ENCODE results near the gene ATP9A. TPM values are rescaled to one million over a fixed set of nuclear protein-coding genes. Genes with fewer than 3 reads are reported as not detected.

ATP9A gene
- total and polyA plus RNA-seq, 2 of the 4 experiments (the other 2 are of a cell fraction): 10.6 to 22.4 TPM

GRCh38 chr20:51802170-51802751, 34.1 kb upstream of the ATP9A start, which contains the start of gene SALL4:
Gene SALL4 (minus strand): TSS chr20:51802521. CDS start chr20:51802408, 113 bp downstream.
- H3K9me1 ChIP-seq (ENCODE audit: insufficient read depth, low read length): no peaks in the 10 kb centered on the region
- H3K56ac ChIP-seq (ENCODE audit: extremely low read depth, insufficient read depth, low read length): no peak within 1 kb of the TSS
- no peak within 1 kb of the TSS for H2BK20ac ChIP-seq (ENCODE audit: low read depth, low read length)
- H3K9ac ChIP-seq (ENCODE audit: low read depth, low read length): no peak within 1 kb of the TSS
- H3K79me1 ChIP-seq (ENCODE audit: low read depth in 1 of 2, low read length in 2 of 2): no peaks in the 10 kb centered on the region
- BruUV-seq (replicated peaks): no TSS peak
- H3K4me3 ChIP-seq (ENCODE audit: insufficient read depth, low read depth, low read length): peak within 1 kb of the TSS; percentile 40
- dilution Hi-C loops (cut with HindIII; ENCODE audit: low sequenced_read_pairs, unreplicated experiment): no loop called here
- ChIA-PET CTCF (no interaction called here), POLR2A (ENCODE audit: unreplicated experiment) (no interaction called here)
- no peak within 1 kb of the TSS for H4K5ac ChIP-seq (ENCODE audit: low read depth, low read length)
- H4K8ac ChIP-seq (ENCODE audit: low read depth in 2 of 2, low read length in 2 of 2): 0 out of 4 replicates have a peak within 1 kb of the TSS, but pooled peaks of 1 of the 2 experiments have one; percentile 58
- no peak within 1 kb of the TSS for H4K91ac ChIP-seq (ENCODE audit: insufficient read depth, low read depth, low read length)
- peak within 1 kb of the TSS; percentile 1; the same call in 1 of the 2 replicates for H2BK120ac ChIP-seq (ENCODE audit: low read depth, low read length)
- in situ Hi-C loops (cut with MboI; ENCODE audit: low sequenced_read_pairs): loop anchor here (10.0 kb wide), 1 partner anchor 283 kb away; no protein-coding TSS in a partner anchor
- H2AK9ac ChIP-seq (replicated peaks; ENCODE audit: low read depth, low read length, poor library complexity): no peak within 1 kb of the TSS
- no peak within 1 kb of the TSS for H3K27ac ChIP-seq (ENCODE audit: insufficient read depth, low read length)
- H3K4me2 ChIP-seq (ENCODE audit: low read depth, low read length): peak within 1 kb of the TSS; percentile 67
- ATAC-seq (ENCODE audit: low read depth): no peak
- WGBS, 2 experiments (ENCODE audit: extremely low coverage in 2 of 2, insufficient read length in 1 of 2): 28% methylated on average over 11 of the region's 44 CpGs; no CpG with 5 or more reads in 1 of the 2 experiments
- H3K27me3 ChIP-seq (ENCODE audit: control insufficient read depth, insufficient read depth, low read length): peaks cover 25% of the 10 kb centered on the region
- no peak for TF ChIP-seq ELK1 (IDR thresholded peaks at IDR 0.05; ENCODE audit: borderline replicate concordance, low read depth, low read length)
- no peak for TF ChIP-seq MXI1 (IDR thresholded peaks at IDR 0.05; ENCODE audit: borderline replicate concordance, low read depth, low read length)
- TF ChIP-seq CTCF (conservative IDR thresholded peaks at IDR 0.05; ENCODE audit: low read depth, low read length): no peak
- TF ChIP-seq MAFK (IDR thresholded peaks at IDR 0.05; ENCODE audit: low read depth, low read length): no peak
- intact Hi-C loops (cut with micrococcal nuclease): loop anchor here (10.0 kb wide), 1 partner anchor 163 kb away; no protein-coding TSS in a partner anchor
- no peak for DNase-seq
- no peak within 1 kb of the TSS for H2AK5ac ChIP-seq (ENCODE audit: low read depth, low read length)
- H4K20me1 ChIP-seq (ENCODE audit: insufficient read depth, low read length): no peaks in the 10 kb centered on the region
- no peak within 1 kb of the TSS for H3K14ac ChIP-seq (replicated peaks; ENCODE audit: low read depth, low read length)
- no peak within 1 kb of the TSS; the same call in 2 of the 3 replicates for H2BK15ac ChIP-seq (ENCODE audit: low read depth, low read length)
- peaks cover 5% of the 10 kb centered on the region; the same call in 1 of the 2 replicates for H3K4me1 ChIP-seq (ENCODE audit: control insufficient read depth, insufficient read depth, low read length)
- H2BK5ac ChIP-seq (ENCODE audit: low read depth, low read length, poor library complexity, severe bottlenecking): no peak within 1 kb of the TSS
- H3K9me3 ChIP-seq (ENCODE audit: control insufficient read depth, insufficient read depth, low read length): no peaks in the 10 kb centered on the region
- H3K36me3 ChIP-seq (ENCODE audit: control insufficient read depth, insufficient read depth, low read length): no peaks in the 10 kb centered on the region
- no peak within 1 kb of the TSS for H3K18ac ChIP-seq (ENCODE audit: low read depth, low read length)
- H2AFZ ChIP-seq (replicated peaks; ENCODE audit: low read length, poor library complexity): peak within 1 kb of the TSS; percentile 88
- H3K23ac ChIP-seq (ENCODE audit: low read depth, low read length): no peak within 1 kb of the TSS
- H3K4ac ChIP-seq (ENCODE audit: low read depth, low read length): no peak within 1 kb of the TSS
